Endothelial cell of umbilical vein (primary cell): ENCODE measurements around the gene CPSF4. TPM values are rescaled to one million over a fixed set of nuclear protein-coding genes. Genes with fewer than 3 reads are reported as not detected.

ENCODE experiments used
- BruUV-seq: library from RNA; stranded (reverse); fragments of 400-500 nt; replicated peaks from 2 replicates; lab custom pipeline; 2021; lab: Mats Ljungman, UMichigan
- CTCF ChIA-PET: fragments of 300-600, 350-600 bp; sonication (Branson Sonifier 250); formaldehyde crosslinking; loops from one replicate; lab custom pipeline; 2021; ENCODE audit warnings: antibody characterized with exemption, inconsistent platforms; lab: Charles Lee
- POLR2A ChIA-PET: fragments of 300-600, 350-600 bp; sonication (Branson Sonifier 250); formaldehyde crosslinking; loops from one replicate; lab custom pipeline; 2021; ENCODE audit warnings: antibody characterized with exemption, inconsistent platforms; lab: Charles Lee
- DNase-seq: peaks from one replicate; pipeline ENCODE4 v3.0.0-alpha.2; 2011; ENCODE audit warnings: low read depth, low spot score
- FAIRE-seq: peaks from 2 replicates; lab custom pipeline; 2011; peaks lifted over from hg19 to GRCh38; lab: Jason Lieb, UNC
- H2AFZ ChIP-seq: 2 replicates; pipeline ENCODE4 v1.6.0; 2012; ENCODE audit warnings: low read depth, low read length, control low read depth, inconsistent platforms
- H3K27ac ChIP-seq: 2 replicates; pipeline ENCODE4 v1.5.1; 2011; ENCODE audit warnings: low read depth, mild to moderate bottlenecking, control low read depth, low read length, moderate library complexity; ENCODE audit not compliant: insufficient read depth
- H3K27me3 ChIP-seq, 2 experiments: 2 replicates each; pipeline versions ENCODE4 v1.6.0 to v1.6.1; 2011; ENCODE audit warnings: low read length in 2 of 2, mixed read lengths in 1 of 2; ENCODE audit not compliant: control insufficient read depth in 2 of 2, insufficient read depth in 2 of 2
- H3K36me3 ChIP-seq, 2 experiments: 2 replicates in 1 of 2; 3 replicates in 1 of 2; pipeline ENCODE4 v1.5.1; 2011; ENCODE audit warnings: low read length in 2 of 2, mild to moderate bottlenecking in 1 of 2, moderate library complexity in 1 of 2; ENCODE audit not compliant: control insufficient read depth in 2 of 2, insufficient read depth in 2 of 2; ENCODE audit errors: extremely low read depth in 1 of 2
- H3K4me1 ChIP-seq: 3 replicates; pipeline ENCODE4 v1.5.1; 2011; ENCODE audit warnings: mild to moderate bottlenecking, low read length; ENCODE audit not compliant: control insufficient read depth, insufficient read depth; ENCODE audit errors: extremely low read depth
- H3K4me2 ChIP-seq: 2 replicates; pipeline ENCODE4 v1.6.1; 2011; ENCODE audit warnings: low read length, control low read depth, mixed read lengths; ENCODE audit not compliant: insufficient read depth
- H3K4me3 ChIP-seq, 3 experiments: fragments of 200-600 bp in 1 of 3; sonication (generic), shearing (Covaris generic) in 1 of 3; replicated peaks in 1 of 3; 2 replicates each; pipeline ENCODE4 v1.5.1; 2011 to 2016; ENCODE audit warnings: control low read depth in 3 of 3, low read length in 3 of 3, mild to moderate bottlenecking in 2 of 3, inconsistent platforms in 1 of 3, low read depth in 1 of 3, moderate library complexity in 1 of 3; ENCODE audit not compliant: insufficient read depth in 1 of 3
- H3K79me2 ChIP-seq: 2 replicates; pipeline ENCODE4 v1.6.0; 2012; ENCODE audit warnings: low read length, inconsistent platforms; ENCODE audit not compliant: control insufficient read depth, insufficient read depth
- H3K9ac ChIP-seq: replicated peaks from 2 replicates; pipeline ENCODE3; 2011; ENCODE audit warnings: low read length, control low read depth; ENCODE audit not compliant: insufficient read depth; ENCODE audit errors: extremely low read depth
- H3K9me1 ChIP-seq: replicated peaks from 3 replicates; pipeline ENCODE4 v1.6.0; 2011; ENCODE audit warnings: mild to moderate bottlenecking, low read length; ENCODE audit not compliant: control insufficient read depth, insufficient read depth; ENCODE audit errors: extremely low read depth
- H3K9me3 ChIP-seq: replicated peaks from 2 replicates; pipeline ENCODE4 v1.5.1; 2012; ENCODE audit warnings: low read length, inconsistent platforms; ENCODE audit not compliant: control insufficient read depth, insufficient read depth
- H4K20me1 ChIP-seq: replicated peaks from 2 replicates; pipeline ENCODE3; 2011; ENCODE audit warnings: mild to moderate bottlenecking, low read length; ENCODE audit not compliant: control insufficient read depth, insufficient read depth; ENCODE audit errors: extremely low read depth
- EZH2 ChIP-seq: IDR thresholded peaks from 2 replicates; pipeline ENCODE4 v1.6.1; 2012; ENCODE audit warnings: borderline replicate concordance, low read depth, mild to moderate bottlenecking, moderate library complexity, low read length, inconsistent platforms; ENCODE audit not compliant: severe bottlenecking
- FOS ChIP-seq: IDR thresholded peaks from 2 replicates; pipeline ENCODE4 v1.6.1; 2011; ENCODE audit warnings: mild to moderate bottlenecking, low read length, moderate library complexity, borderline replicate concordance; ENCODE audit not compliant: insufficient read depth
- GATA2 ChIP-seq: IDR thresholded peaks from 2 replicates; pipeline ENCODE4 v1.7.0; 2011; ENCODE audit warnings: low read depth, mild to moderate bottlenecking, moderate library complexity, mixed read lengths, low read length; ENCODE audit not compliant: insufficient read length, insufficient read depth
- JUN ChIP-seq: IDR thresholded peaks from 2 replicates; pipeline ENCODE4 v1.6.1; 2011; ENCODE audit warnings: borderline replicate concordance, low read depth; ENCODE audit not compliant: insufficient read length, insufficient read depth
- MYC ChIP-seq: IDR thresholded peaks from one replicate; pipeline ENCODE4 v1.6.1; 2011; ENCODE audit warnings: mild to moderate bottlenecking, low read depth, low read length
- POLR2A ChIP-seq: IDR thresholded peaks from 2 replicates; pipeline ENCODE4 v1.6.1; 2012; ENCODE audit warnings: low read depth, mild to moderate bottlenecking, control low read depth, low read length
- POLR2AphosphoS5 ChIP-seq: IDR thresholded peaks from 2 replicates; pipeline ENCODE4 v1.6.1; 2012; ENCODE audit warnings: low read depth, mild to moderate bottlenecking, control low read depth, low read length, moderate library complexity; ENCODE audit not compliant: insufficient read depth
- dilution Hi-C: fragments of 300-500 bp; cut with MboI; formaldehyde crosslinking; loops from one replicate; pipeline ENCODE4 v1.15.0; 2019; ENCODE audit warnings: low sequenced_read_pairs; ENCODE audit not compliant: extremely low pct_ligation_motif_present
- intact Hi-C: fragments of 100-400 bp; cut with micrococcal nuclease; formaldehyde crosslinking; loops from one replicate; pipeline ENCODE4 v1.10.0; 2022
- polyA plus RNA-seq, 4 experiments: library from polyadenylated mRNA; depleted of rRNA in 3 of 4; stranded (reverse) in 3 of 4; unstranded in 1 of 4; fragments of >200 nt; gene quantifications; 2 replicates each; pipeline versions ENCODE4 v1.2.1 to v1.2.3, GENCODE V29; 2011 to 2012; ENCODE audit warnings: missing spikeins in 1 of 4
- total RNA-seq: library from RNA; stranded (reverse); gene quantifications from 2 replicates; pipeline ENCODE4 v1.2.3, GENCODE V29; 2021
- TF ChIP-seq, protein P1 (sequence below): IDR thresholded peaks from 2 replicates; pipeline ENCODE4 v1.6.1; 2011; ENCODE audit not compliant: insufficient read depth, insufficient read length
- TF ChIP-seq, protein P2 (sequence below), 2 donors: IDR thresholded peaks; 1 replicate in 1 of 2; 2 replicates in 1 of 2; pipeline ENCODE4 v1.5.1; 2011; ENCODE audit warnings: low read length in 2 of 2, mild to moderate bottlenecking in 2 of 2, moderate library complexity in 2 of 2, control low read depth in 1 of 2, inconsistent platforms in 1 of 2, low read depth in 1 of 2; ENCODE audit not compliant: insufficient read depth in 1 of 2; ENCODE audit errors: extremely low read depth in 1 of 2

The CPSF4 gene
- total and polyA plus RNA-seq, 2 donors (not counting 3 experiments of a cell fraction or from before 2014, with no cell fraction given): 51.5 to 53.0 TPM

DNA sequence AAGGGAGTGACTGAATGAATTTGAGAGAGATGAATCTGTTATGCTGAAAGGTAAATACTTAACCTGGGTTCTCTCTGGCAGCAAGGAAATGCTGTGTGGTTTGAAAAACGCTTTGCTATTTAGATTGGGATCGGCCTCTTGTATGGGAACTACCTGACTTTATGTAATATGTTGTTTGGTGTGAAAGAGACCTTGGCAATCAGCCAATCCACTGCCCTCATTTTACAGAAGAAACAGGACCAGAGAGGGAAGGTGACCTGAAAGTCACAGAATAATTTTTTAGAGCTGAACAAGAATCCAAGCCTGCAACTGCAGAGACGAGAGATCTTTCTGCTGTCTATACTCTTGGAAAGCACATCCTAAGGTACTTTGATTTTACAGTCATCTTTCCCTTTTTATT lies 28.9 kb upstream of the CPSF4 start:
- H3K9ac ChIP-seq: peak overlapping the region; percentile 93
- ChIA-PET CTCF (no interaction called here), POLR2A (no interaction called here)
- peaks cover 58% of the 10 kb centered on the region for H3K79me2 ChIP-seq
- H3K4me2 ChIP-seq: peak overlapping the region; percentile 96
- peaks cover 10 to 12% of the 10 kb centered on the region in 2 experiments for H3K36me3 ChIP-seq
- H3K9me3 ChIP-seq: no peaks in the 10 kb centered on the region
- FAIRE-seq: peak; percentile 21
- peaks cover 3% of the 10 kb centered on the region for H4K20me1 ChIP-seq
- H2AFZ ChIP-seq: no peak overlapping the region
- dilution Hi-C loops (no loop called here), intact Hi-C loops (no loop called here)
- no peaks in the 10 kb centered on the region for H3K27me3 ChIP-seq
- H3K4me3 ChIP-seq: peak overlapping the region; percentile 65 to 99 (median 96)
- no peak for DNase-seq
- no TSS peak for BruUV-seq
- peaks cover 21% of the 10 kb centered on the region for H3K4me1 ChIP-seq
- TF ChIP-seq, protein P1, sequence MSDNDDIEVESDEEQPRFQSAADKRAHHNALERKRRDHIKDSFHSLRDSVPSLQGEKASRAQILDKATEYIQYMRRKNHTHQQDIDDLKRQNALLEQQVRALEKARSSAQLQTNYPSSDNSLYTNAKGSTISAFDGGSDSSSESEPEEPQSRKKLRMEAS: no peak
- TF ChIP-seq POLR2AphosphoS5 (no peak), FOS (no peak), POLR2A (no peak), GATA2 (no peak), JUN (no peak), MYC (no peak), EZH2 (no peak)
- TF ChIP-seq, protein P2, sequence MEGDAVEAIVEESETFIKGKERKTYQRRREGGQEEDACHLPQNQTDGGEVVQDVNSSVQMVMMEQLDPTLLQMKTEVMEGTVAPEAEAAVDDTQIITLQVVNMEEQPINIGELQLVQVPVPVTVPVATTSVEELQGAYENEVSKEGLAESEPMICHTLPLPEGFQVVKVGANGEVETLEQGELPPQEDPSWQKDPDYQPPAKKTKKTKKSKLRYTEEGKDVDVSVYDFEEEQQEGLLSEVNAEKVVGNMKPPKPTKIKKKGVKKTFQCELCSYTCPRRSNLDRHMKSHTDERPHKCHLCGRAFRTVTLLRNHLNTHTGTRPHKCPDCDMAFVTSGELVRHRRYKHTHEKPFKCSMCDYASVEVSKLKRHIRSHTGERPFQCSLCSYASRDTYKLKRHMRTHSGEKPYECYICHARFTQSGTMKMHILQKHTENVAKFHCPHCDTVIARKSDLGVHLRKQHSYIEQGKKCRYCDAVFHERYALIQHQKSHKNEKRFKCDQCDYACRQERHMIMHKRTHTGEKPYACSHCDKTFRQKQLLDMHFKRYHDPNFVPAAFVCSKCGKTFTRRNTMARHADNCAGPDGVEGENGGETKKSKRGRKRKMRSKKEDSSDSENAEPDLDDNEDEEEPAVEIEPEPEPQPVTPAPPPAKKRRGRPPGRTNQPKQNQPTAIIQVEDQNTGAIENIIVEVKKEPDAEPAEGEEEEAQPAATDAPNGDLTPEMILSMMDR (IDR thresholded peaks at IDR 0.05; ENCODE audit: extremely low read depth in 1 of 2, insufficient read depth in 1 of 2, low read depth in 1 of 2, low read length in 2 of 2): no peak
- peak overlapping the region; percentile 13 for H3K27ac ChIP-seq
- H3K9me1 ChIP-seq: no peaks in the 10 kb centered on the region
